Panc1 (cell line): ENCODE results near the gene DNAH3. TPM values are rescaled to one million over a fixed set of nuclear protein-coding genes. Genes with fewer than 3 reads are reported as not detected.
"Not testable (repeated sequence)": the region's sequence is repeated elsewhere in the genome, so short reads cannot be mapped to it uniquely, and the experiment has no call there.

Experiments used
- ATAC-seq: fragments of 200-7000 bp; cut with Tn5 transposase; 2 replicates; pipeline ENCODE4 v1.9.1; 2020; ENCODE audit warnings: mild to moderate bottlenecking, moderate library complexity
- BruUV-seq: library from RNA; stranded (reverse); fragments of 400-500 nt; replicated peaks from 2 replicates; lab custom pipeline; 2021; lab: Mats Ljungman, UMichigan
- CTCF ChIA-PET: fragments of 300-600 bp; sonication (Branson Sonifier 250); formaldehyde crosslinking; loops from one replicate; lab custom pipeline; 2022; ENCODE audit warnings: antibody characterized with exemption; lab: Charles Lee
- POLR2A ChIA-PET: fragments of 300-600 bp; sonication (Branson Sonifier 250); formaldehyde crosslinking; loops from one replicate; lab custom pipeline; 2022; ENCODE audit warnings: antibody characterized with exemption; lab: Charles Lee
- DNase-seq: peaks from one replicate; pipeline ENCODE4 v3.0.0-alpha.2; 2010; ENCODE audit warnings: low read depth, low spot score
- H3K27ac ChIP-seq: 2 replicates; pipeline ENCODE4 v1.5.1; 2011; ENCODE audit warnings: mild to moderate bottlenecking, low read length, inconsistent platforms
- H3K27me3 ChIP-seq: fragments of 200-500 bp; sonication (Bioruptor generic); 2 replicates; pipeline ENCODE4 v1.6.0; 2014; ENCODE audit warnings: low read length, inconsistent platforms; ENCODE audit not compliant: control insufficient read depth, insufficient read depth
- H3K36me3 ChIP-seq: fragments of 200-500 bp; sonication (Bioruptor generic); 2 replicates; pipeline ENCODE4 v1.5.1; 2014; ENCODE audit warnings: inconsistent platforms, mild to moderate bottlenecking, low read length, moderate library complexity; ENCODE audit not compliant: control insufficient read depth, insufficient read depth
- H3K4me1 ChIP-seq: 2 replicates; pipeline ENCODE4 v1.5.1; 2011; ENCODE audit warnings: inconsistent platforms, mild to moderate bottlenecking, low read length, moderate library complexity; ENCODE audit not compliant: control insufficient read depth, insufficient read depth
- H3K4me3 ChIP-seq, 2 experiments: 2 replicates each; pipeline ENCODE4 v1.5.1; 2011 to 2012; ENCODE audit warnings: low read depth in 2 of 2, low read length in 2 of 2, mild to moderate bottlenecking in 2 of 2, inconsistent platforms in 1 of 2, moderate library complexity in 1 of 2
- H3K9me3 ChIP-seq: fragments of 200-500 bp; sonication (Bioruptor generic); 2 replicates; pipeline ENCODE4 v1.5.1; 2014; ENCODE audit warnings: low read depth, mild to moderate bottlenecking, inconsistent platforms, low read length, moderate library complexity; ENCODE audit not compliant: control insufficient read depth, insufficient read depth
- CTCF ChIP-seq: fragments of 450-650 bp; IDR thresholded peaks from 2 replicates; pipeline ENCODE4 v1.5.1; 2017; ENCODE audit warnings: mild to moderate bottlenecking
- POLR2AphosphoS5 ChIP-seq: IDR thresholded peaks from 2 replicates; pipeline ENCODE4 v1.6.1; 2012; ENCODE audit warnings: mild to moderate bottlenecking, low read depth, low read length, moderate library complexity
- REST ChIP-seq, 2 experiments: IDR thresholded peaks; 2 replicates each; pipeline ENCODE4 v1.6.1; 2011 to 2012; ENCODE audit warnings: low read depth in 2 of 2, control low read depth in 1 of 2, low read length in 1 of 2, mild to moderate bottlenecking in 1 of 2, moderate library complexity in 1 of 2; ENCODE audit not compliant: insufficient read depth in 1 of 2
- SIN3A ChIP-seq: IDR thresholded peaks from 2 replicates; pipeline ENCODE4 v1.6.1; 2012; ENCODE audit warnings: low read depth, mild to moderate bottlenecking, low read length, moderate library complexity, borderline replicate concordance; ENCODE audit not compliant: insufficient read depth
- TCF7L2 ChIP-seq: IDR thresholded peaks from 2 replicates; pipeline ENCODE4 v1.6.1; 2011; ENCODE audit warnings: mild to moderate bottlenecking, low read depth, low read length, inconsistent platforms
- in situ Hi-C: cut with HindIII; loops from 2 replicates; pipeline ENCODE4 v1.10.0; 2016; ENCODE audit warnings: low sequenced_read_pairs, low pct_unique_long_range_greater_than_20kb
- intact Hi-C: fragments of 100-400 bp; cut with micrococcal nuclease; formaldehyde crosslinking; loops from one replicate; pipeline ENCODE4 v1.10.0; 2022; ENCODE audit not compliant: unreplicated experiment
- total RNA-seq: library from RNA; stranded (reverse); gene quantifications from one replicate; pipeline ENCODE4 v1.2.1, GENCODE V29; 2021; ENCODE audit not compliant: unreplicated experiment

The DNAH3 gene
- total RNA-seq, 1 experiment from 2014 or later, result 0.62 TPM

GRCh38 chr16:21100447-21100846, 50.2 kb downstream of the DNAH3 start:
- ATAC-seq (peak; percentile 81), DNase-seq (peak; percentile 32)
- no TSS peak for BruUV-seq
- intact Hi-C loops, result no loop called here
- Histone ChIP-seq H3K4me3 (no peak overlapping the region), H3K27ac (no peak overlapping the region), H3K27me3 (no peaks in the 10 kb centered on the region), H3K4me1 (no peaks in the 10 kb centered on the region), H3K9me3 (no peaks in the 10 kb centered on the region), H3K36me3 (no peaks in the 10 kb centered on the region)
- CTCF ChIA-PET, result no interaction called here
- TF ChIP-seq REST (IDR thresholded peaks at IDR 0.05; ENCODE audit: insufficient read depth in 1 of 2, low read depth in 2 of 2, low read length in 1 of 2) (no peak), CTCF (no peak), POLR2AphosphoS5 (no peak), SIN3A (no peak), TCF7L2 (no peak)
- POLR2A ChIA-PET, result interaction anchor here (1.0 kb wide), 1 partner anchor 293 kb away, joined by 3 read pairs; no protein-coding TSS in a partner anchor
- in situ Hi-C loops, result no loop called here

- no peaks in the 10 kb centered on the region for H3K9me3 ChIP-seq
- ChIA-PET POLR2A (interaction anchor here (0.6 kb wide), 1 partner anchor 9 kb away, joined by 3 read pairs; no protein-coding TSS in a partner anchor), CTCF (no interaction called here)
- no TSS peak for BruUV-seq
- in situ Hi-C loops, result no loop called here
- ATAC-seq, result no peak
- TF ChIP-seq POLR2AphosphoS5 (no peak), TCF7L2 (no peak), SIN3A (no peak), CTCF (no peak), REST (IDR thresholded peaks at IDR 0.05; ENCODE audit: insufficient read depth in 1 of 2, low read depth in 2 of 2, low read length in 1 of 2) (no peak)
- H3K27ac ChIP-seq, result no peak overlapping the region
- H3K4me1 ChIP-seq, result no peaks in the 10 kb centered on the region
- intact Hi-C loops, result no loop called here
- H3K27me3 ChIP-seq, result 0 out of 2 replicates have a peak, but pooled peaks cover 2% of the 10 kb centered on the region
- no peak for DNase-seq
- H3K4me3 ChIP-seq, result no peak overlapping the region
- H3K36me3 ChIP-seq, result no peaks in the 10 kb centered on the region
Measured at GRCh38 chr16:21097151-21097550, 53.5 kb downstream of the DNAH3 start.

GRCh38 chr16:21094719-21095118, 55.9 kb downstream of the DNAH3 start:
- H3K27ac ChIP-seq, BruUV-seq, DNase-seq, H3K4me3 ChIP-seq, ATAC-seq, POLR2A ChIA-PET, intact Hi-C loops, H3K27me3 ChIP-seq, H3K4me1 ChIP-seq, H3K9me3 ChIP-seq, H3K36me3 ChIP-seq, in situ Hi-C loops, CTCF ChIA-PET: not testable (repeated sequence)
